ENCODE measurements around the gene MIA.
"Not testable (repeated sequence)": the region's sequence is repeated elsewhere in the genome, so short reads cannot be mapped to it uniquely, and the experiment has no call there.

MIA gene

GRCh38 chr19:40774916-40775631, at the start of gene MIA:
TSS of gene MIA (plus strand) at chr19:40775521. CDS start at chr19:40775543, 22 bp downstream.
- DNase-seq, result no peak

- no peak for DNase-seq
Measured at GRCh38 chr19:40726279-40726678, 49.0 kb upstream of the MIA start.

- not testable (repeated sequence) for DNase-seq
Measured at GRCh38 chr19:40730065-40730464, 45.3 kb upstream of the MIA start.

- not testable (repeated sequence) for DNase-seq
Measured at GRCh38 chr19:40732304-40732703, 43.0 kb upstream of the MIA start.

DNA sequence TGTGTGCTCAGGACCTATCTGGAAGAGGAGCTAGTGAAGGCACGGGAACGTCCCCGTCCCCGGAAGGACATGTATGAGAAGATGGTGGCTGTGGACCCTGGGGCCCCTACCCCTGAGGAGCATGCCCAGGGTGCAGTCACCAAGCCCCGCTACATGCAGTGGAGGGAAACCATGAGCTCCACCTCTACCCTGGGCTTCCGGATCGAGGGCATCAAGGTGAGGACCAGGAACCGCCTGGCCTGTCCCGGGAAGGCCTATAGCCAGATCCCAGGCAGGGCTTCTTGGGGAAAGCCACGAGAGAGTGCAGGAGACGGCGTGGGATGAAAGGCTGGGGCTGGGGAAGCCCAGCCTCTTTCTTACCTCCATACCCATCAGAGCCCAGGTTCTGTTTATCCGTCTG, 42.2 kb upstream of the MIA start:
- no peak for DNase-seq

DNA sequence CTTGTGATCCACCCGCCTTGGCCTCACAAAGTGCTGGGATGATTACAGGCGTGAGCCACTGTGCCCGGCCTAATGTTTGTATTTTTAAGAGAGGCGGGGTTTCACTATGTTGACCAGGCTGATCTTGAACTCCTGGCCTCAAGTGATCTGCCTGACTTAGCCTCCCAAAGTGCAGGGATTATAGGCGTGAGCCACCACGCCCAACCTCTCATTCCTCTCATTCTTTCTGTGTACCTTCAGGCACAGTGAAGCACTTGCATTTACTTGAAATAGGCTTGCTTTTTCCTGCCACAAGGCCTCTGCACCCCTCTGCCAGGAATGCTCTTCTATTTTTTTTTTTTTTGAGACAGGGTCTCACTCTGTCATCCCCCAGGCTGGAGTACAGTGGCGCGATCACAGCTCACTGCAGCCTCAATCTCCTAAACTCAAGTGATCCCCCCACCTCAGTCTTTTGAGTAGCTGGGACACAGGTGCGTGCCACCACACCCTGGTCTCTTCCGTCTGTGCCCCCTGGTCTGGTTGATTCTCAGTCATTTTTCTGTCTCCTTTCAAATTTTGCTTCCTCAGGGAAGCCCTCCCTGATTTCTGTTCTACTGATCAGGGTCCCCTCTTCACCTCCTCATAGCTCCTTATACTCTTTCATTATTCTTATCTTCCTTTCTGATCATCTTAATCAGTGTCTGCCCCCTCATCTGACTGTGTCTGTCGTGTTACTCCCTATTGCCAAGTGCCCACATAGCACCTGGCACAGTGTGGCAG, 40.1 kb upstream of the MIA start:
- no peak for DNase-seq

GRCh38 chr19:40736661-40737060, 38.7 kb upstream of the MIA start:
- no peak for DNase-seq

- DNase-seq, result no peak
Measured at GRCh38 chr19:40737102-40737644, 38.1 kb upstream of the MIA start.

- DNase-seq, result no peak
Measured at GRCh38 chr19:40739030-40739839, 36.1 kb upstream of the MIA start.

- DNase-seq, result no peak
Measured at GRCh38 chr19:40739871-40740703, 35.2 kb upstream of the MIA start.

- no peak for DNase-seq
Measured at GRCh38 chr19:40740747-40741146, 34.6 kb upstream of the MIA start.

DNA sequence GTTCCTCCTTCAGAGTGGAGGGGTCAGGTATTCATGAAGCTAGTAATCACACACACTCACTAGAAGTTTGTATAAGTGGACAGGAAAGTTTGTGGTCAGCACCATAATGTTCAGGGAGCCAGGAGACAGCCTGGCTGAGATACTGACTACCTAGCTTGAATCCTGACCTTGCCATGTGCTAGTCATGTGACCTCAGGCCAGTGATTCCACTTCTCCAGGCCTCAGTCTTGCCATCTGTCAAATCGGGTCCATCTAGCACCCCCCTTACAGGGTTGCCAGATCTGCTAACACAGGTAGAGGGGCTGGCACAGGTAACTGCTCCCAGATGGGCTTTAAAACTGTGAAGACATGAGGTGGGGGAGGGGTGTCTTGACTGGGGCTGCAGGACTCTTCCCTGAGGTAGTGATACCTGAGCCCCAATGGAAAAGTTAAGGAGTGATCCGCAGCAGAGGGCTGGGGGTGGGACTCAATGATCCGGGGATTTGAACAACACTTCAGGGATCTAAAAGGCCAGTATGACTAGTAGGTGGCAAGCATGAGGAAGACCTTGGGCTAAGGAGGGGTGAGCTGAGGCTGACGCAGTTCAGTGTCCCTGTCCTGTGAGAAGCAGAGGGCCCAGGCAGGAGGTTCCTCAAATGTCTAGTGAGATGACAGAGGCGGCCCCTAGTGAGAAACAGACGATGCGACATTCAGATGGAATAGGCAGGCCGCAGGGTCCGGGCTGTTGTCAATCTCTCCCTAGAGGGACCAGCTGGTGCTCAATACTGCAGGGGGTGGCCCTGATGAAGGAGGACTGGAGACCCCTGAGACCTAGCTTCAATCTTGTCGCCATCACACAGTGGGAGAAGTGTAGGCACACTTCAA, 33.6 kb upstream of the MIA start:
- no peak for DNase-seq

DNA sequence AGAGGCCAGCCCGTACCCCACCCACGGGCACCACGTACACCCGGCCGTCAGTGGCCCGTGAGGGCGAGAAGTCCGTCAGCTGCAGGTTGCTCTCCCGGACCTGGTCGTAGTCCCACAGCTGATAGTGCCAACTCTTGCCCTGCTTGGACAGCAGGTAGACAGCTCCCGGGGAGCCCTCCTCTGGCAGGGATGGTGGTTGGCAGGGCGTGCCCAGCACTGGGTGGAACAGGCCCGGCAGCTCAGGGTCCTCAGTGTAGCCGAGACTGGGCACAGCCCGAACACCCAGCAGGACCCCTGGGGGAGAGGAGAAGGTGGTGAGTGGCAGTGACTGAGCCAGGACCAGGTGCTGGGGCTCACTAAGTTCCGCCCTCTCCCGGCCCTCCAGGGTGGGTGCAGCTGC, 32.8 kb upstream of the MIA start:
- DNase-seq, result no peak

- DNase-seq, result no peak
Measured at GRCh38 chr19:40742886-40743285, 32.4 kb upstream of the MIA start.

- DNase-seq, result no peak
Measured at GRCh38 chr19:40743926-40744325, 31.4 kb upstream of the MIA start.

- DNase-seq, result no peak
Measured at GRCh38 chr19:40744554-40745401, 30.5 kb upstream of the MIA start.

DNA sequence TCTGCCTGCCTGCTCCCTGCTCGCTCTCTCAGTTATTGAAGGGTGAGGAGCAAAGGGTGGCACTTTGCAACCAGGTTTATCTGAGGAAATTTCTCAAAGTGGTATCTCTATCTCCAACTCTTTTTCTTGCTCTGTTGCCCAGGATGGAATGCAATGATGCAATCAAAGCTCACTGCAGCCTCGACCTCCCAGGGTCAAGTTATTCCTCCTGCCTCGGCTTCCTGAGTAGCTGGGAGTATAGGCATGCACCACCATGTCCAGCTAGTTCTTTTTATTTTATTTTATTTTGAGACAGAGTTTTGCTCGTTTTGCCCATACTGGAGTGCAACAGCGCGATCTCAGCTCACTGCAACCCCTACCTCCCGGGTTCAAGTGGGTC, 29.9 kb upstream of the MIA start:
- DNase-seq, result no peak

DNA sequence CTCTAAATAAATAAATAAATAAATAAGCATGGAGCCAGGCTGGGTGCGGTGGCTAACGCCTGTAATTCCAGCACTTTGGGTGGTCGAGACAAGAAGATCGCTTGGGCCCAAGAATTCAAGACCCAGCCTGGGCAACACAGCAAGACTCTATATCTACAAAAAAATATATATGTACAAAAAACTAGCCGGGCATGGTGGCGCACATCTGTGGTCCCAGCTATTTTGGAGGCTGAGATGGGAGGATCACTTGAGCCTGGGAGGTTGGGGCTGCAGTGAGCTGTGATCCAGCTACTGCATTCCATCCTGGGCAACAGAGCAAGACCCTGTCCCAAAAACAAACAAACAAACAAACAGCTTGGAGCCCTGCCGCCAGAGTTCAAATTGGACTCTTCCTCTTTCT, 27.8 kb upstream of the MIA start:
- DNase-seq, result no peak

GRCh38 chr19:40750058-40750873, 25.1 kb upstream of the MIA start, which contains the start of gene ACTMAP:
TSS of gene ACTMAP (minus strand) at chr19:40750477. CDS start at chr19:40749803, 674 bp downstream.
- DNase-seq, result peak; percentile 98
